Measurements from ENCODE around the gene LEAP2. TPM values are rescaled to one million over a fixed set of nuclear protein-coding genes. Genes with fewer than 3 reads are reported as not detected.

Gene LEAP2
- total and polyA plus RNA-seq, 3 experiments from 2014 or later, result 0.93 to 3.6 (median 2.7) TPM

Other genes starting within 250 kb of the LEAP2 start
- gene IL13, start 215.5 kb upstream of the LEAP2 start, total RNA-seq, result 10 to 100 TPM; 65.3 to 69.0 TPM
- not detected for gene IL13, start 215.5 kb upstream of the LEAP2 start, polyA plus RNA-seq
- gene IL4, start 199.7 kb upstream of the LEAP2 start, total RNA-seq, result 1 to 10 TPM; 6.4 to 6.8 TPM
- not detected for gene IL4, start 199.7 kb upstream of the LEAP2 start, polyA plus RNA-seq
- gene KIF3A, start 136.1 kb upstream of the LEAP2 start, total RNA-seq, result 10 to 100 TPM; 21.1 to 23.3 TPM
- gene KIF3A, start 136.1 kb upstream of the LEAP2 start, polyA plus RNA-seq, result 15.9 TPM
- 1 to 10 TPM; 8.8 to 9.1 TPM for gene CCNI2, start 126.2 kb upstream of the LEAP2 start, total RNA-seq
- 3.4 TPM for gene CCNI2, start 126.2 kb upstream of the LEAP2 start, polyA plus RNA-seq
- 10 to 100 TPM; 34.5 to 38.1 TPM for gene SEPTIN8, start 96.4 kb upstream of the LEAP2 start, total RNA-seq
- 2.8 TPM for gene SEPTIN8, start 96.4 kb upstream of the LEAP2 start, polyA plus RNA-seq
- gene SOWAHA, start 60.4 kb upstream of the LEAP2 start, total RNA-seq, result under 1 TPM in 1 of 2 experiments, not detected in 1; 0.07 TPM
- not detected for gene SOWAHA, start 60.4 kb upstream of the LEAP2 start, polyA plus RNA-seq
- gene SHROOM1, start 43.0 kb upstream of the LEAP2 start, total RNA-seq, result 1 to 10 TPM; 1.6 to 2.0 TPM
- not detected for gene SHROOM1, start 43.0 kb upstream of the LEAP2 start, polyA plus RNA-seq
- gene GDF9, start 7.2 kb upstream of the LEAP2 start, total RNA-seq, result under 1 TPM; 0.29 to 0.68 TPM
- not detected for gene GDF9, start 7.2 kb upstream of the LEAP2 start, polyA plus RNA-seq
- 100 to 1,000 TPM; 595 to 615 TPM for gene UQCRQ, start 7.0 kb upstream of the LEAP2 start, total RNA-seq
- 663 TPM for gene UQCRQ, start 7.0 kb upstream of the LEAP2 start, polyA plus RNA-seq
- gene AFF4, start 90.0 kb downstream of the LEAP2 start, total RNA-seq, result 10 to 100 TPM; 26.3 to 28.8 TPM
- 17.5 TPM for gene AFF4, start 90.0 kb downstream of the LEAP2 start, polyA plus RNA-seq
- 10 to 100 TPM; 31.8 to 35.0 TPM for gene ZCCHC10, start 152.9 kb downstream of the LEAP2 start, total RNA-seq
- 40.0 TPM for gene ZCCHC10, start 152.9 kb downstream of the LEAP2 start, polyA plus RNA-seq
- gene HSPA4, start 178.3 kb downstream of the LEAP2 start, total RNA-seq, result 100 to 1,000 TPM; 236 to 244 TPM
- gene HSPA4, start 178.3 kb downstream of the LEAP2 start, polyA plus RNA-seq, result 39.8 TPM